DOHH2 (cell line): Measurements from ENCODE around the gene NOD2.

ENCODE experiments used
- H3F3A ChIP-seq: fragments of 200-600 bp; sonication (generic), shearing (Covaris generic); 2 replicates; pipeline ENCODE4 v1.6.0; 2016; ENCODE audit warnings: antibody characterized with exemption, mild to moderate bottlenecking; ENCODE audit not compliant: control insufficient read depth, insufficient read depth
- H3K27ac ChIP-seq: fragments of 200-600 bp; sonication (generic); 2 replicates; pipeline ENCODE4 v1.5.1; 2014; ENCODE audit warnings: low read depth, mild to moderate bottlenecking, low read length, moderate library complexity
- H3K27me3 ChIP-seq: fragments of 200-600 bp; sonication (generic); 2 replicates; pipeline ENCODE4 v1.6.1; 2014; ENCODE audit warnings: mild to moderate bottlenecking, low read length, mixed read lengths; ENCODE audit not compliant: control insufficient read depth
- H3K36me3 ChIP-seq: fragments of 200-600 bp; sonication (generic); 2 replicates; pipeline ENCODE4 v1.6.1; 2014; ENCODE audit warnings: mild to moderate bottlenecking, low read length, moderate library complexity, mixed read lengths; ENCODE audit not compliant: control insufficient read depth
- H3K4me1 ChIP-seq: fragments of 200-600 bp; sonication (generic); 2 replicates; pipeline ENCODE4 v1.6.1; 2014; ENCODE audit warnings: mild to moderate bottlenecking, low read length, mixed read lengths; ENCODE audit not compliant: control insufficient read depth
- H3K4me2 ChIP-seq: fragments of 200-600 bp; sonication (generic); 2 replicates; pipeline ENCODE4 v1.6.0; 2014; ENCODE audit warnings: mild to moderate bottlenecking, low read length, moderate library complexity
- H3K4me3 ChIP-seq: fragments of 200-600 bp; sonication (generic); 2 replicates; pipeline ENCODE4 v1.5.1; 2014; ENCODE audit warnings: mild to moderate bottlenecking, low read length, mixed read lengths
- H3K79me2 ChIP-seq: fragments of 200-600 bp; sonication (generic); 2 replicates; pipeline ENCODE4 v1.6.1; 2014; ENCODE audit warnings: mild to moderate bottlenecking, low read length, mixed read lengths; ENCODE audit not compliant: control insufficient read depth
- H3K9me2 ChIP-seq: fragments of 200-600 bp; sonication (generic); replicated peaks from 2 replicates; pipeline ENCODE4 v1.6.1; 2014; ENCODE audit warnings: mild to moderate bottlenecking, low read length, mixed read lengths; ENCODE audit not compliant: control insufficient read depth
- H3K9me3 ChIP-seq: fragments of 200-600 bp; sonication (generic); 2 replicates; pipeline ENCODE4 v1.6.1; 2014; ENCODE audit warnings: antibody characterized with exemption, low read length, mixed read lengths; ENCODE audit not compliant: control insufficient read depth, insufficient read depth
- H4K20me1 ChIP-seq: fragments of 200-600 bp; sonication (generic); 2 replicates; pipeline ENCODE4 v1.6.0; 2014; ENCODE audit warnings: low read depth, mild to moderate bottlenecking, antibody characterized with exemption, low read length, moderate library complexity; ENCODE audit not compliant: control insufficient read depth, insufficient read depth
- EZH2phosphoT487 ChIP-seq: fragments of 200-600 bp; sonication (generic); IDR thresholded peaks from 2 replicates; pipeline ENCODE4 v1.6.1; 2017; ENCODE audit warnings: borderline replicate concordance, mild to moderate bottlenecking, antibody characterized with exemption, low read length, moderate library complexity, mixed read lengths
- TF ChIP-seq, protein P1 (sequence below): fragments of 200-600 bp; sonication (generic); IDR thresholded peaks from one replicate; pipeline ENCODE4 v1.5.1; 2014; ENCODE audit warnings: antibody characterized with exemption, mild to moderate bottlenecking, low read depth, low read length; ENCODE audit not compliant: poor library complexity, severe bottlenecking

The NOD2 gene

GRCh38 chr16:50717494-50717893 lies 24.1 kb downstream of the NOD2 start:
- Histone ChIP-seq H3K9me2 (no peaks in the 10 kb centered on the region), H3K36me3 (no peaks in the 10 kb centered on the region), H3K27me3 (no peaks in the 10 kb centered on the region), H3K79me2 (no peaks in the 10 kb centered on the region), H3F3A (no peaks in the 10 kb centered on the region), H3K4me3 (no peak overlapping the region), H3K9me3 (no peaks in the 10 kb centered on the region), H3K4me1 (no peaks in the 10 kb centered on the region), H4K20me1 (no peaks in the 10 kb centered on the region), H3K27ac (no peak overlapping the region), H3K4me2 (no peak overlapping the region)
- TF ChIP-seq, protein P1, sequence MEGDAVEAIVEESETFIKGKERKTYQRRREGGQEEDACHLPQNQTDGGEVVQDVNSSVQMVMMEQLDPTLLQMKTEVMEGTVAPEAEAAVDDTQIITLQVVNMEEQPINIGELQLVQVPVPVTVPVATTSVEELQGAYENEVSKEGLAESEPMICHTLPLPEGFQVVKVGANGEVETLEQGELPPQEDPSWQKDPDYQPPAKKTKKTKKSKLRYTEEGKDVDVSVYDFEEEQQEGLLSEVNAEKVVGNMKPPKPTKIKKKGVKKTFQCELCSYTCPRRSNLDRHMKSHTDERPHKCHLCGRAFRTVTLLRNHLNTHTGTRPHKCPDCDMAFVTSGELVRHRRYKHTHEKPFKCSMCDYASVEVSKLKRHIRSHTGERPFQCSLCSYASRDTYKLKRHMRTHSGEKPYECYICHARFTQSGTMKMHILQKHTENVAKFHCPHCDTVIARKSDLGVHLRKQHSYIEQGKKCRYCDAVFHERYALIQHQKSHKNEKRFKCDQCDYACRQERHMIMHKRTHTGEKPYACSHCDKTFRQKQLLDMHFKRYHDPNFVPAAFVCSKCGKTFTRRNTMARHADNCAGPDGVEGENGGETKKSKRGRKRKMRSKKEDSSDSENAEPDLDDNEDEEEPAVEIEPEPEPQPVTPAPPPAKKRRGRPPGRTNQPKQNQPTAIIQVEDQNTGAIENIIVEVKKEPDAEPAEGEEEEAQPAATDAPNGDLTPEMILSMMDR, result no peak
- no peak for TF ChIP-seq EZH2phosphoT487

DNA sequence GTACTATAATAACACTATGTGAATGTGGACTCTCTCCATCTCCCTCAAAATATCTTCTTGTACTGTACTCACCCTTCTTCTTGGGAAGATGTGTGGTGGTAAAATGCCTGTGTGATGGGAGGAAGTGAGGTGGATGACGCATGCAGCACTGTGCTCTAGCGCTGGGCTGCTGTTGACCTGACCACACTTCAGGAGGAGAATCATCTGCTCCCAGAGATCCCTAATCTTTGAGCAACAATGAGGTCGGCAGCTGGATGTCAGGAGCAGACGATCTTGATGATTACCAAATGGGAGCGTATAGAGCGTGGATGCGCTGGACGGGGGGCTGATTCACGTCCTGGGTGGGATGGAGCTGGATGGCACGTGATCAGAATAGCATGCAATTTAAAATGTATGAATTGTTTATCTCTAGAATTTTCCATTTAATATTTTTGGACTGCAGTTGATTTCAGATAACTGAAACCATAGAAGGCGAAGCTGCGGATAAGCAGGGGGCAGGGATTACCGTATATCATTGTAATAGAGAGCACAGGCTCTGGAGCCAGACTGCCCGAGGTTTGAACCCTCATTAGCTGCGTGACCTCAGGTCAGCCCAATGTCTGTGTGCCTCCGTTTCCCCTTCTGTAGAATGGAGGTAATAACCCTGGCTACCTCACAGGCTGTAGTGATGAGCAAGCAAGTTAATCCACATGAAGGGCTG lies 24.8 kb downstream of the NOD2 start:
- no peak overlapping the region for H3K4me3 ChIP-seq
- H3K4me1 ChIP-seq, result no peaks in the 10 kb centered on the region

GRCh38 chr16:50718761-50719400 lies 25.5 kb downstream of the NOD2 start:
- TF ChIP-seq EZH2phosphoT487, result no peak
- TF ChIP-seq, protein P1, result no peak
- H3K9me3 ChIP-seq, result no peaks in the 10 kb centered on the region

More for the DNA sequence above, 24.8 kb downstream of the NOD2 start:
- no peaks in the 10 kb centered on the region for H3K36me3 ChIP-seq
- H3K79me2 ChIP-seq, result no peaks in the 10 kb centered on the region
- H3F3A ChIP-seq, result no peaks in the 10 kb centered on the region
- H4K20me1 ChIP-seq, result no peaks in the 10 kb centered on the region
- no peaks in the 10 kb centered on the region for H3K27me3 ChIP-seq
- TF ChIP-seq EZH2phosphoT487, result no peak
- TF ChIP-seq, protein P1, result no peak
- no peaks in the 10 kb centered on the region for H3K9me3 ChIP-seq
- no peak overlapping the region for H3K4me2 ChIP-seq
- H3K27ac ChIP-seq, result no peak overlapping the region
- no peaks in the 10 kb centered on the region for H3K9me2 ChIP-seq

More at GRCh38 chr16:50718761-50719400, 25.5 kb downstream of the NOD2 start:
- Histone ChIP-seq H3F3A (no peaks in the 10 kb centered on the region), H3K27ac (no peak overlapping the region), H4K20me1 (no peaks in the 10 kb centered on the region), H3K4me2 (no peak overlapping the region), H3K4me1 (no peaks in the 10 kb centered on the region), H3K9me2 (no peaks in the 10 kb centered on the region), H3K27me3 (no peaks in the 10 kb centered on the region), H3K4me3 (no peak overlapping the region), H3K36me3 (no peaks in the 10 kb centered on the region), H3K79me2 (no peaks in the 10 kb centered on the region)
